GM13976 (cell line): ENCODE data around the gene PLCB1.
"Not testable (repeated sequence)": the region's sequence is repeated elsewhere in the genome, so short reads cannot be mapped to it uniquely, and the experiment has no call there.

ENCODE experiments used
- DNase-seq: peaks from one replicate; pipeline ENCODE4 v3.0.0; 2012; ENCODE audit warnings: low spot score
- in situ Hi-C: fragments of 300-500 bp; cut with MboI; formaldehyde crosslinking; loops from one replicate; pipeline ENCODE4 v1.12.0; 2022; ENCODE audit warnings: low sequenced_read_pairs, mixed read lengths, inconsistent platforms; ENCODE audit not compliant: unreplicated experiment
- TF ChIP-seq, protein P1 (sequence below): IDR thresholded peaks from 2 replicates; pipeline ENCODE4 v1.5.1; 2012; ENCODE audit warnings: borderline replicate concordance, mild to moderate bottlenecking; ENCODE audit not compliant: insufficient read depth; ENCODE audit errors: extremely low read depth, missing control alignments, control extremely low read depth

Gene PLCB1

DNA sequence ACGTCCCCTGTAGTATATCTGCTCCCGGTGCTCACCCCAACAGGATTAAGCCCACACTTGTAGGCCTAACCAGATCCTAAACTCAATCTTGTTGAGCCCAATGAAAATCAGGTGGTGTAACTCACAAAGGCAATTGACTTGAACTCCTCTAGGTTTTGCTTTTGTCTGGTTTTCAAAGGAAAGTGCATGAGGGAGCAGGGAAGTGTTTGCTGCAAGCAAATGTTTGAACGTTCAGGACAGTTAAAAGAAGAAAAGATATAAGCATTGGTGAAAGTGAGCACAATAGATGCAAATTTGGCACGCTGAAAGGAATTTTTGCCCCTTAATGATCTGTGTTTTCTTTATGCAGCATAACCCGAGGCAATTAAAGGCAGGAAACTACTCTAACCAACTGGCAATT is 212.6 kb downstream of the PLCB1 start:
- in situ Hi-C loops, result no loop called here
- TF ChIP-seq, protein P1, sequence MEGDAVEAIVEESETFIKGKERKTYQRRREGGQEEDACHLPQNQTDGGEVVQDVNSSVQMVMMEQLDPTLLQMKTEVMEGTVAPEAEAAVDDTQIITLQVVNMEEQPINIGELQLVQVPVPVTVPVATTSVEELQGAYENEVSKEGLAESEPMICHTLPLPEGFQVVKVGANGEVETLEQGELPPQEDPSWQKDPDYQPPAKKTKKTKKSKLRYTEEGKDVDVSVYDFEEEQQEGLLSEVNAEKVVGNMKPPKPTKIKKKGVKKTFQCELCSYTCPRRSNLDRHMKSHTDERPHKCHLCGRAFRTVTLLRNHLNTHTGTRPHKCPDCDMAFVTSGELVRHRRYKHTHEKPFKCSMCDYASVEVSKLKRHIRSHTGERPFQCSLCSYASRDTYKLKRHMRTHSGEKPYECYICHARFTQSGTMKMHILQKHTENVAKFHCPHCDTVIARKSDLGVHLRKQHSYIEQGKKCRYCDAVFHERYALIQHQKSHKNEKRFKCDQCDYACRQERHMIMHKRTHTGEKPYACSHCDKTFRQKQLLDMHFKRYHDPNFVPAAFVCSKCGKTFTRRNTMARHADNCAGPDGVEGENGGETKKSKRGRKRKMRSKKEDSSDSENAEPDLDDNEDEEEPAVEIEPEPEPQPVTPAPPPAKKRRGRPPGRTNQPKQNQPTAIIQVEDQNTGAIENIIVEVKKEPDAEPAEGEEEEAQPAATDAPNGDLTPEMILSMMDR, result no peak
- no peak for DNase-seq

DNA sequence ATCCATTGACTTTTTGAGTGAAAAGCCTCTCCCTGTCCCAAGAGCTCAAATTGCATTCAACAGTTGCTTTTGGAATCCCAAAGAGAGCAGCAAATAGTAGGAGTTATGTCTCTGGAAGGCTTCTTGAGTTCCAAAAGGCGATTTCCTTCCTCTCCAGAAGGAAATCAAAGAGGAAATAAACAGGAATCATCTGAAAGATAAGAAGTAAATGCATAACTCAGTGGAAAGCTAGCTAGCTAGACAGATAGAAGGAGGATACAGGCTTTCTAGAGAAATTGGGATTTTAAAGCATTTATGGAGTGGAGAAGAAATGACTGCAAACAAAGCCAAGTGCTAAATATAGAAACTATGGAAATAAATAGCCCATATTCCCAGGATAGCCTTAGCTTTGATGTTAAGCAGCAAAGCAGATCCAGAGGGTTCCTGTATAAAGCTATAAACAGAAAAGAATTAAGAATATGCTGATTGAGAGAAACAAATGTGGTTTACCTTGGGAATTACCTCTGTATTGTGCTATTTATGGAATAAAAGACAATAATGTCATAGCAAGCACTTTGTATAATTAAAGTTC is 214.7 kb downstream of the PLCB1 start:
- DNase-seq, result no peak
- in situ Hi-C loops, result no loop called here
- TF ChIP-seq, protein P1, result no peak

DNA sequence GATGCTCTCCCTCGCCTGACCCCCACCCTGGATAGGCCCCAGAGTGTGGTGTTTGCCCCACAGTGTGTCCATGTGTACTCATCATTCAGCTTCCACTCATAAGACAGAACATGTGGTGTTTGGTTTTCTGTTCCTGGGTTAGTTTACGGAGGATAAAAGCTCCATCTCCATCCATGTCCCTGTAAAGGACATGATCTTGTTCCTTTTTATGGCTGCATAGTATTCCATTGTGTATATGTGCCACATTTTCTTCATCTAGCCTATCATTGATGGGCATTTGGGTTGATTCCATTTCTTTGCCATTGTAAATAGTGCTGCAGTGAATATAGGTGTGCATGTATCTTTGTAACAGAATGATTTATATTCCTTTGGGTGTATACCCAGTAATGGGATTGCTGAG is 218.2 kb downstream of the PLCB1 start:
- not testable (repeated sequence) for DNase-seq

DNA sequence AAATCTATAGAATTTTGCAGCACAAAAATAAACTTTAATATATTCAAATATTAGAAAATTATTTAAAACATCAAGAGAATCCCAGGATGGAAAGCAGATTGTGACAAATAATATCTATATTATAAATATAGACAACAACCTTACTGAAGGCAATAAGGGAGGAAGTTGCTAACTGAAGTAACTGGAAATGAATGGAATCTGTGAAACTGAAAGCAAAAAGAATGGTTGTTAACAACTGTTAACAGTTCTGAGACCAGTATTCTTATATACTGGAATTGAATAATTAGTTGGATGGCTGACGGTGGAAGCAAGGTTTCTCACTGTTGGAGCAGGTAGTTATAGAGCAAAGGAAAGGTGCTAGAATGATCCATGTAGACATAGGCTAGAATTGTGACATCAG is 220.4 kb downstream of the PLCB1 start:
- in situ Hi-C loops, result no loop called here
- TF ChIP-seq, protein P1, result no peak
- DNase-seq, result no peak

More for the DNA sequence above, 218.2 kb downstream of the PLCB1 start:
- in situ Hi-C loops, result not testable (repeated sequence)

DNA sequence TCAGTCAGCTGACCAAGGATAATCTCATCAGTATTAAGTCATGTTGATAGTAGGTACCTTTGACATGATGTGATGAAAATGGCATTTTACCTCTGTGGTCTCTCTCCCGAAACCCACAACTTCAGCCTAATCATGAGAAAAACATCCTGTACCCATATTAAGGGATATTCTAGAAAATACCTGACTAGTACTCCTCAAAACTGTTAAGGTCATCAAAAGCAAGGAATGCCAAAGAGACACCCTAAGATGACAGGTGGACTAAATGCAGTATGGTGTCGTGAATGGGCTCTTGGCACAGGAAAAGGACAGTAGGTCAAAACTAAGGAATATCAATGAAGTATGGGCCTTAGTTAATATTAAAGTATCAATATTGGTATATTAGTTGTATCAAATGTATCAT is 221.4 kb downstream of the PLCB1 start:
- in situ Hi-C loops, result no loop called here
- TF ChIP-seq, protein P1, result no peak
- no peak for DNase-seq

DNA sequence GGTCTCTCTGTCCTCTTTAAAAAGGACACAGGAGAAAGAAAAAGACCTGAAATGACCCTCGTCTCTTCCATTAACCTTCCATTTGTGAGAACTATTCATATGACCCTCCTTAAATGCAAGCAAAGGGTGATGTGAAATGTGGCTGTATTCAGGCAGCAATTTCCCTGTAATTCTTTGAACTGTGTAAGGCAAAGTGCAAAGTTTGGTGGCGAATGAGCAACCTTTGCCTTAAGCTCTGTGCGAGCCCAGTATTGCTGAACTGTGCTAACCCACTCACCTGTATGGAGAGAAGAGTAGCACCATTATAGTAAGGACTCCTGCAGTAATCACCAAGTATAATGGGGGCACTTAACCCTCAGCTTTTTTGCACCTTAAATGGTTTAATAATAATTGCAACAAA is 223.4 kb downstream of the PLCB1 start:
- in situ Hi-C loops, result no loop called here
- TF ChIP-seq, protein P1, result no peak
- DNase-seq, result no peak

DNA sequence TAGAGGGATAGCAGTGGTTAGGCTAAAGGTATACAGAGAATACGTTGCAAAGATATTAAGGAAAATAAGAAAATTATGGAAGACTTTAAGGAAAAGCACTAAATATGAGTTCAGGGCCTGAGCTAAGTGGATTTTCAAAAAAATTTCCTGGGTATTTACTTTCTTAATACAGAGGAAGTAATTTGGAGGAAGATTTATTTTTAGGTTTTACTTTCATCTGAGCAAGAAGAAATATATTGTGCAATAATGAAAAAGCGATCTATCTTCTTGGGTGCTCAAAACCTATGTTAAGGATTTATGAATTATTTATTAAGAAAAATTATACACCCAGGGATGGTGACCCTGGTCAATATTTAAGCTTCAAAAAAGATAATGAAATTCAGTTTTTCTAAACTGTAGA is 224.7 kb downstream of the PLCB1 start:
- DNase-seq, result no peak
- TF ChIP-seq, protein P1, result no peak
- in situ Hi-C loops, result no loop called here

GRCh38 chr20:8357703-8358102 is 225.6 kb downstream of the PLCB1 start:
- in situ Hi-C loops, result no loop called here
- TF ChIP-seq, protein P1, result no peak

More at GRCh38 chr20:8357703-8358102, 225.6 kb downstream of the PLCB1 start:
- DNase-seq, result no peak
